HG03575 (cell line): ENCODE measurements around the gene ANKRD36B.
"Not testable (repeated sequence)": the region's sequence is repeated elsewhere in the genome, so short reads cannot be mapped to it uniquely, and the experiment has no call there.

Experiments
- ATAC-seq: cut with Tn5 transposase; IDR thresholded peaks from one replicate; pipeline ENCODE4 v1.9.1; 2021; ENCODE audit not compliant: unreplicated experiment, insufficient number of reproducible peaks, low FRiP score; ENCODE audit errors: extremely low read depth

ANKRD36B gene

GRCh38 chr2:97589598-97590510 is at the start of gene ANKRD36B:
TSS of gene ANKRD36B (minus strand) at chr2:97589877. CDS start at chr2:97589685, 192 bp downstream.
- not testable (repeated sequence) for ATAC-seq

- ATAC-seq = not testable (repeated sequence)
Measured at GRCh38 chr2:97626049-97626430, 36.4 kb upstream of the ANKRD36B start.

GRCh38 chr2:97625354-97626048 is 35.8 kb upstream of the ANKRD36B start:
- not testable (repeated sequence) for ATAC-seq

- not testable (repeated sequence) for ATAC-seq
Measured at GRCh38 chr2:97622976-97623375, 33.3 kb upstream of the ANKRD36B start.

GRCh38 chr2:97620492-97620891 is 30.8 kb upstream of the ANKRD36B start:
- not testable (repeated sequence) for ATAC-seq

GRCh38 chr2:97618939-97619827 is 29.5 kb upstream of the ANKRD36B start:
- not testable (repeated sequence) for ATAC-seq

GRCh38 chr2:97617911-97618310 is 28.2 kb upstream of the ANKRD36B start:
- no peak for ATAC-seq

- ATAC-seq = not testable (repeated sequence)
Measured at GRCh38 chr2:97615746-97616145, 26.1 kb upstream of the ANKRD36B start.

- not testable (repeated sequence) for ATAC-seq
Measured at GRCh38 chr2:97611895-97612294, 22.2 kb upstream of the ANKRD36B start.

GRCh38 chr2:97608745-97609144 is 19.1 kb upstream of the ANKRD36B start:
- ATAC-seq = not testable (repeated sequence)

- ATAC-seq = not testable (repeated sequence)
Measured at GRCh38 chr2:97605524-97606339, 16.1 kb upstream of the ANKRD36B start.

GRCh38 chr2:97605109-97605508 is 15.4 kb upstream of the ANKRD36B start:
- ATAC-seq = not testable (repeated sequence)

- not testable (repeated sequence) for ATAC-seq
Measured at GRCh38 chr2:97601537-97601936, 11.9 kb upstream of the ANKRD36B start.

- not testable (repeated sequence) for ATAC-seq
Measured at GRCh38 chr2:97596180-97596579, 6.5 kb upstream of the ANKRD36B start.

GRCh38 chr2:97593520-97593919 is 3.8 kb upstream of the ANKRD36B start:
- not testable (repeated sequence) for ATAC-seq

- ATAC-seq = peak; percentile 56
Measured at GRCh38 chr2:97590515-97591394, 1.1 kb upstream of the ANKRD36B start.

- ATAC-seq = not testable (repeated sequence)
Measured at GRCh38 chr2:97589257-97589597, 450 bp downstream of the ANKRD36B start.
